Skeletal muscle satellite cell (primary cell): Measurements from ENCODE around the gene TACC2.
"Not testable (repeated sequence)": the region's sequence is repeated elsewhere in the genome, so short reads cannot be mapped to it uniquely, and the experiment has no call there.

Experiments
- H3K27me3 ChIP-seq: 2 replicates; pipeline ENCODE4 v1.7.0; 2013; ENCODE audit warnings: low read length; ENCODE audit not compliant: control insufficient read depth, insufficient read depth
- H3K36me3 ChIP-seq: 2 replicates; pipeline ENCODE4 v1.7.0; 2013; ENCODE audit warnings: mild to moderate bottlenecking, control low read depth, low read length; ENCODE audit not compliant: insufficient read depth
- H3K4me1 ChIP-seq: 2 replicates; pipeline ENCODE4 v1.7.0; 2013; ENCODE audit warnings: low read length; ENCODE audit not compliant: control insufficient read depth, insufficient read depth
- H3K4me2 ChIP-seq: 2 replicates; pipeline ENCODE4 v1.7.0; 2013; ENCODE audit warnings: mild to moderate bottlenecking, low read length
- H3K4me3 ChIP-seq: 2 replicates; pipeline ENCODE4 v1.7.0; 2013; ENCODE audit warnings: low read length
- H3K9ac ChIP-seq: 2 replicates; pipeline ENCODE4 v1.7.0; 2013; ENCODE audit warnings: mild to moderate bottlenecking, low read depth, low read length, moderate library complexity
- H3K9me3 ChIP-seq: replicated peaks from 2 replicates; pipeline ENCODE4 v1.7.0; 2013; ENCODE audit warnings: mild to moderate bottlenecking, control low read depth, low read length

TACC2 gene

DNA sequence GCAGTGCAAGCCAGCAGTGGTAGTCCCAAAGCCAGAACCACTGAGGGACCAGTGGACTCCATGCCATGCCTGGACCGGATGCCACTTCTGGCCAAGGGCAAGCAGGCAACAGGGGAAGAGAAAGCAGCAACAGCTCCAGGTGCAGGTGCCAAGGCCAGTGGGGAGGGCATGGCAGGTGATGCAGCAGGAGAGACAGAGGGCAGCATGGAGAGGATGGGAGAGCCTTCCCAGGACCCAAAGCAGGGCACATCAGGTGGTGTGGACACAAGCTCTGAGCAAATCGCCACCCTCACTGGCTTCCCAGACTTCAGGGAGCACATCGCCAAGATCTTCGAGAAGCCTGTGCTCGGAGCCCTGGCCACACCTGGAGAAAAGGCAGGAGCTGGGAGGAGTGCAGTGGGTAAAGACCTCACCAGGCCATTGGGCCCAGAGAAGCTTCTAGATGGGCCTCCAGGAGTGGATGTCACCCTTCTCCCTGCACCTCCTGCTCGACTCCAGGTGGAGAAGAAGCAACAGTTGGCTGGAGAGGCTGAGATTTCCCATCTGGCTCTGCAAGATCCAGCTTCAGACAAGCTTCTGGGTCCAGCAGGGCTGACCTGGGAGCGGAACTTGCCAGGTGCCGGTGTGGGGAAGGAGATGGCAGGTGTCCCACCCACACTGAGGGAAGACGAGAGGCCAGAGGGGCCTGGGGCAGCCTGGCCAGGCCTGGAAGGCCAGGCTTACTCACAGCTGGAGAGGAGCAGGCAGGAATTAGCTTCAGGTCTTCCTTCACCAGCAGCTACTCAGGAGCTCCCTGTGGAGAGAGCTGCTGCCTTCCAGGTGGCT lies 97.7 kb downstream of the TACC2 start:
- Histone ChIP-seq H3K36me3 (no peaks in the 10 kb centered on the region), H3K4me1 (no peaks in the 10 kb centered on the region), H3K27me3 (peaks cover 39% of the 10 kb centered on the region), H3K4me3 (no peak overlapping the region), H3K9ac (no peak overlapping the region), H3K4me2 (no peak overlapping the region), H3K9me3 (no peaks in the 10 kb centered on the region)

DNA sequence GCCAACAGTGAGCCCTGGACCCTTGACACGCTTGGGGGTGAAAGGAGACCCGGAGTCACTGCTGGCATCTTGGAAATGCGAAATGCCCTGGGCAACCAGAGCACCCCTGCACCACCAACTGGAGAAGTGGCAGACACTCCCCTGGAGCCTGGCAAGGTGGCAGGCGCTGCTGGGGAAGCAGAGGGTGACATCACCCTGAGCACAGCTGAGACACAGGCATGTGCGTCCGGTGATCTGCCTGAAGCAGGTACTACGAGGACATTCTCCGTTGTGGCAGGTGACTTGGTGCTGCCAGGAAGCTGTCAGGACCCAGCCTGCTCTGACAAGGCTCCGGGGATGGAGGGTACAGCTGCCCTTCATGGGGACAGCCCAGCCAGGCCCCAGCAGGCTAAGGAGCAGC lies 98.5 kb downstream of the TACC2 start:
- Histone ChIP-seq H3K9me3 (no peaks in the 10 kb centered on the region), H3K4me2 (no peak overlapping the region), H3K4me3 (no peak overlapping the region), H3K27me3 (peaks cover 41% of the 10 kb centered on the region), H3K9ac (no peak overlapping the region), H3K36me3 (no peaks in the 10 kb centered on the region), H3K4me1 (no peaks in the 10 kb centered on the region)

DNA sequence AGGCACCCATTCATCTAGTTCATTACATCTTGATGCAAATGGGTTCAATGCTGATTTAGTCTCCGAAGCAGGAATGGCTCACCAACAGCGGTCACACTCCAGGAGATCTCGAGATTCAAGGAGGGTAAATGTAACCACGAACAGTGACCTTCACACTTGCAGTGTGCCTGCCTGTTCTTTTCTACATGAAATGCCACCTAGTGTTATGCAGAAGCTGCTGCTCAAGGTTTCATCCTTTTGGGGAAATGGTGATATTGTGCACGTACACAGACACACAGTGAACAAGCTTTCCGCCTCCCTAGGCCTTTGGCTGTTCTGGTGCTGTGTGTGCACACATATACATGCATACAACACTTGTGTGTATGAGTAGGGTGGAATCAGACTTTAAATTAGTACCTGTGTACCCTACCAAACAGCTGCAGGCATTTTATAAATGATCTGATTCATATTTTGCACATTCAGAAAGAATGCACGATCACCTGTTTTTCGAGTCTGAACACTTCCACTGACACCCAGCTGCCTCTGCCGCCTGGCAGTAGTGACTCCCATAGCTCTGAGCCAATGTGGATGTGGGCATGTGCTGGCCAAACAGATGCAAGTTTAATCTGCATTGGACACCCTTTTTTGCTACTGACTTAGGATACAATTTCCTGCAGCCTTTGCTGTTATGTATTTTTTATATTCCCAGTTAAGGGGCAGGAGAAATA lies 100.5 kb downstream of the TACC2 start:
- H3K4me1 ChIP-seq = no peaks in the 10 kb centered on the region
- H3K36me3 ChIP-seq = no peaks in the 10 kb centered on the region
- H3K4me2 ChIP-seq = no peak overlapping the region
- H3K9ac ChIP-seq = no peak overlapping the region
- no peak overlapping the region for H3K4me3 ChIP-seq
- peaks cover 35% of the 10 kb centered on the region for H3K27me3 ChIP-seq
- H3K9me3 ChIP-seq = no peaks in the 10 kb centered on the region

DNA sequence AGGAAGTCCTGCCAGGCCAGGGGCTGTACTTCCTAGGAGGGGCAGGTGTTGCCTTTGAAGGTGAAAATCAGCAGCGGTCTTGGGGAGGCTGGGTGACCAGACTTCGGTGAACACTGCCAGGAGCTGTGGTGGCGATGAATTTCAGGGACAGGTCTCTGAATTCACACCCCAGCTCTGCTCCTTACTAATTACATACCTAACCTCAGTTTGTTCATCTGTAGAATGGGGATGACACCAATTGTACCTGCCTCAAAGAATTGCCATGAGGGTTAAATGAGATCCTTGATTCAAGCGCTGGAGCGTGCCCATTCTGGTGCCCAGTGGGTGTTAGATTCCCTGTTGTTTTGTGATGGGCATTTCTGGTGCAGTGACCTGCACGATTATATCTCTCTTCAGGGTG lies 102.8 kb downstream of the TACC2 start:
- peaks cover 23% of the 10 kb centered on the region for H3K27me3 ChIP-seq

DNA sequence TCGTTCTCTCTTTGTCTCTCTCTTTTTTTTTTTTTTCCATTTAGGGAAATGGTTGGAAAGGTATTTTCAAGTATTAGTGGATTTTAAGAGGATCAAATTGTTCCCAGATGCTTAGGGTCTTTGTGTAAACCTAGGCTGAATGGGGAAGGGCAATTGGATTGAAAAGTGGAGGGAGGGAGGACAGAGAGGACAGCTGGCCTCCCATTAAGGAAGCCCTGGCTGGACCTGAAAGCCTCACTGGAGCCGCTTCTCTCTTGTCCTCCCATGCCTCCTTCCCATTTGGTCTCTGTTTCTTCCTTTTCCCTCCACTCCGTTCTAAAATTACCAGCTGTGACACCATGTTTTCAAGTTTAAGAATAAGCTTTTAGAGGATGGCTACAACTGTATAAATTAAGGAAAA lies 104.1 kb downstream of the TACC2 start:
- no peaks in the 10 kb centered on the region for H3K4me1 ChIP-seq
- no peaks in the 10 kb centered on the region for H3K36me3 ChIP-seq
- H3K9me3 ChIP-seq = no peaks in the 10 kb centered on the region
- H3K4me2 ChIP-seq = no peak overlapping the region
- no peak overlapping the region for H3K4me3 ChIP-seq
- H3K27me3 ChIP-seq = peaks cover 30% of the 10 kb centered on the region
- no peak overlapping the region for H3K9ac ChIP-seq

More for the DNA sequence above, 102.8 kb downstream of the TACC2 start:
- no peaks in the 10 kb centered on the region for H3K9me3 ChIP-seq
- no peak overlapping the region for H3K4me2 ChIP-seq
- H3K9ac ChIP-seq = no peak overlapping the region
- H3K4me3 ChIP-seq = no peak overlapping the region
- H3K36me3 ChIP-seq = no peaks in the 10 kb centered on the region
- H3K4me1 ChIP-seq = no peaks in the 10 kb centered on the region

DNA sequence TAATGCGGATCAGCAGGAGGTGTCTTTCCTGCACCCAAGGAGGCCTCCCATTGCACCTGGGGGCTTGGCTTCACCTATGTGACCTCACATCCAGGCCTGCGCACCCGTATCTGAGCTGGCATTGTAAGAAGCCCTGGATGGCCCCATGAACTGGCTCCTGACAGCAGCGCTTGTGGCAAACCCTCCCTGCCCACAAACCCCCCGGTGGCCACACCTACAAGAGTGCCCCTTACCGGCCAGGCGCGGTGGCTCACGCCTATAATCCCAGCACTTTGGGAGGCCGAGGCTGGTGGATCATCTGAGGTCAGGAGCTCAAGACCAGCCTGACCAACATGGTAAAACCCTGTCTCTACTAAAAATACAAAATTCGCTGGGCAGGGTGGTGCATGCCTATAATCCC lies 107.2 kb downstream of the TACC2 start:
- not testable (repeated sequence) for H3K9ac ChIP-seq, H3K4me1 ChIP-seq, H3K4me3 ChIP-seq, H3K4me2 ChIP-seq, H3K9me3 ChIP-seq, H3K36me3 ChIP-seq
- H3K27me3 ChIP-seq = peaks cover 45% of the 10 kb centered on the region

DNA sequence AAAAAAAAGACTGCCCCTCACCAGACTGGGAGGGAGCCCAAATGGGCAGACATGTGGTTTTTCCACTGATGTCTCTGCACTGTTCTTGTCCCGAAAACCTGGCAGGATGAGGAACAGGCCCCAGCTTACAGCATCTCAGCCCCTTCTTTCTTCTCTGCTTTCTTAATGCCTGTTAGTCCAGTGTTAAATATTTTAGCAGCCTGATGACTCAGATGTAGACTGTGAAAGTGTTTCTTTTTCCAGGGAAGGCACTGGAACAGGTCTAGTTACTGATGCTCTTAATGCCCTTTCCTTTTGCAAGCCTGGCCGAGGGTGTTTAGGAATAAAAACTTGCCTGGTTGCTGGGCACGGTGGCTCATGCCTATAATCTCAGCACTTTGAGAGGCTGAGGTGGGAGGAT lies 107.7 kb downstream of the TACC2 start:
- Histone ChIP-seq H3K4me1 (no peaks in the 10 kb centered on the region), H3K4me2 (no peak overlapping the region), H3K4me3 (no peak overlapping the region), H3K9me3 (no peaks in the 10 kb centered on the region), H3K36me3 (no peaks in the 10 kb centered on the region), H3K9ac (no peak overlapping the region), H3K27me3 (peaks cover 42% of the 10 kb centered on the region)

DNA sequence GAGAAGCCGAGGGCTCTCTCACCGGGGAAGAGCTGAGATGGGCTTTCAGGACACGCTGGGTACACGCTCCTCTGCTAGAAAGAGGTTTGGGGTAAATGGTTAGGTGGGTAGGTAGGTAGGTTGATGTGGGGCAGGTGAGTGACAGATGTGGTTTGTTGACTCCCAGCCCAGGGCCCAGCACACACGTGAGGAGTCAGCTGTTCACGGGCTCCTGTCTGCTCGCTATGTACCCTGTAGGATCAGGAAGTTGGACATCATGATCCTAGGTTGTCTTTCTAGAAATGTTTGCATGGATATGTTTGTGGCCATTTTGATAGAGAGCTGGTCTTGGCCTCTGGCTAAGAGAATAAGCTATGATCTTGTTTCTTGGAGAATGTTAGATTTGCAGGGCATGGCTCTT lies 109.0 kb downstream of the TACC2 start:
- H3K36me3 ChIP-seq = no peaks in the 10 kb centered on the region
- no peaks in the 10 kb centered on the region for H3K4me1 ChIP-seq
- no peak overlapping the region for H3K4me3 ChIP-seq
- H3K27me3 ChIP-seq = peaks cover 35% of the 10 kb centered on the region
- no peak overlapping the region for H3K9ac ChIP-seq
- no peak overlapping the region for H3K4me2 ChIP-seq
- H3K9me3 ChIP-seq = no peaks in the 10 kb centered on the region

DNA sequence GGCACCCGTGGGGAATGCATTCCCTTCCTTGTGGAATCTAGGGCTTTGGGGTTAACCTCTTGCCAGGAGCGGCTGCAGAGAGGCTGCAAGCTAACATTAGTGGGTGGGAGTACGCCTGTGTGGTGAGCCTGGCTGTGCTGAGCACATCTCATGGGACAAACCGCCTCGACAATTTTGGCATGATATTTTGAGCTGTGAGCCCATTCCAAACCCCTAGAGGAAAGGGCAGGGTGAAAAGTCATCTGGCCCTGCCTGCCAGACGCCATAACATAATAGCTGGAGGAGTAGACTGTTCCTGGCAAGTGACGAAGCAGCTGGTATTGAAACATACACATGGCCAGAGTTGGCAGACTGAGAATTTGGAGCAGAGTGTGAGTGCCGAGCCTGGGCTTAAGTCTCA lies 110.0 kb downstream of the TACC2 start:
- H3K4me2 ChIP-seq = no peak overlapping the region
- H3K9ac ChIP-seq = no peak overlapping the region
- H3K4me1 ChIP-seq = no peaks in the 10 kb centered on the region
- no peaks in the 10 kb centered on the region for H3K36me3 ChIP-seq
- peaks cover 26% of the 10 kb centered on the region for H3K27me3 ChIP-seq
- H3K9me3 ChIP-seq = no peaks in the 10 kb centered on the region
- no peak overlapping the region for H3K4me3 ChIP-seq

DNA sequence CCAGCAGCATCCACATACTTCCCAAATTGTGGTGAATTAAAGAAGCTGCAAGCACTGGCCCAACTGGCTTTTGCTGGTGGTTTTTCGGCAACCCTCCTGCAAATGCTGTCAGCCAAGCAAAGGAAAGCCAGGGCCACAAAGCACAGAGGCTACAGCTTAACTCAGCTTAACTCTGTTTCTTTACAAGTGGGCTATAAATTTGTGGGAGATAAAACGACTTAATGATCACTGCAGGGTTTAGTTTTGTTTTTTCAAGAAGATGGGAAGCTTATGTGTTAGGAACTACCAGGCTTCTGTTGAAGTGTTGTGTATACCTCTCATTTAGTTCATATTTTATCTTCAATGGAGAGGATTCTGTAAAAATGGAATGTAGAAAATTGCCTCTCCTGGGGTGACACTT lies 110.6 kb downstream of the TACC2 start:
- Histone ChIP-seq H3K9ac (no peak overlapping the region), H3K4me3 (no peak overlapping the region), H3K36me3 (no peaks in the 10 kb centered on the region), H3K9me3 (no peaks in the 10 kb centered on the region), H3K4me1 (no peaks in the 10 kb centered on the region), H3K4me2 (no peak overlapping the region), H3K27me3 (peaks cover 25% of the 10 kb centered on the region)

DNA sequence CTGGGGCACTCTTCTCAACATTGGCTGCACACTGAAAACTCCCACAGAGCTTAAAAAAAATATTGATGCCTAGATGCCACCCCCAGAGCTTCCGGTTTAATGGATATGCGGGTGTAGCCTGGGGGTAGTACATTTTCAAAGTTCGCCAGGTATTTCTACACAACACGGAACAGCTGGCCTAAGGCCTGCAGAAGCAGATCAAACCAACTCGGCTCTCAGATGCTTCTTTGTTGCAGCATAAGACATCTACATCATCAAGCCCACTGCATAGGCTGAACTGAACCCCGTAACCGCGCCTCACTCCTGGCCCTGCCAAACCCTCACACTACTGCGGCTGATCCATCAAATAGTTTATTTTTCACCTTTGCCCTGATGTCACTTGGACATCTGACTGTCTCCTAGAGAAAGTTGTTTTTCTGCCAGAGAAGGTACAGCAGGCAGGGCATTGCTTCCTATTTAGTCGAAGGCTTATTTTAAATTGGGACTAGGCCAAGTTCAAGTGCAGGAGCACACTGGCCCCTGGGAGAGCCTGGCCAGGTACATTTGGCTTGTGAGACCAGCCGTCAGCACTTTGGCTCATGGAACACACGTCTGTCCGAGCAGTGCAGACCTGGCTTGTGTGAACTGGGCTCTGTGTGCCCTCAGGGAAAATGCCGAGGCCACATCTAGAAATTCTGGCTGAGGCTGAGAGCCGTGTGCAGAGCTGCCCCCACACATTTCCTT lies 113.3 kb downstream of the TACC2 start:
- H3K9ac ChIP-seq = no peak overlapping the region
- H3K9me3 ChIP-seq = no peaks in the 10 kb centered on the region
- no peak overlapping the region for H3K4me2 ChIP-seq
- H3K4me1 ChIP-seq = no peaks in the 10 kb centered on the region
- H3K4me3 ChIP-seq = no peak overlapping the region
- peaks cover 23% of the 10 kb centered on the region for H3K27me3 ChIP-seq
- H3K36me3 ChIP-seq = no peaks in the 10 kb centered on the region
